ENCODE data around the gene MTURN.
"Not testable (repeated sequence)": the region's sequence is repeated elsewhere in the genome, so short reads cannot be mapped to it uniquely, and the experiment has no call there.

The MTURN gene

DNA sequence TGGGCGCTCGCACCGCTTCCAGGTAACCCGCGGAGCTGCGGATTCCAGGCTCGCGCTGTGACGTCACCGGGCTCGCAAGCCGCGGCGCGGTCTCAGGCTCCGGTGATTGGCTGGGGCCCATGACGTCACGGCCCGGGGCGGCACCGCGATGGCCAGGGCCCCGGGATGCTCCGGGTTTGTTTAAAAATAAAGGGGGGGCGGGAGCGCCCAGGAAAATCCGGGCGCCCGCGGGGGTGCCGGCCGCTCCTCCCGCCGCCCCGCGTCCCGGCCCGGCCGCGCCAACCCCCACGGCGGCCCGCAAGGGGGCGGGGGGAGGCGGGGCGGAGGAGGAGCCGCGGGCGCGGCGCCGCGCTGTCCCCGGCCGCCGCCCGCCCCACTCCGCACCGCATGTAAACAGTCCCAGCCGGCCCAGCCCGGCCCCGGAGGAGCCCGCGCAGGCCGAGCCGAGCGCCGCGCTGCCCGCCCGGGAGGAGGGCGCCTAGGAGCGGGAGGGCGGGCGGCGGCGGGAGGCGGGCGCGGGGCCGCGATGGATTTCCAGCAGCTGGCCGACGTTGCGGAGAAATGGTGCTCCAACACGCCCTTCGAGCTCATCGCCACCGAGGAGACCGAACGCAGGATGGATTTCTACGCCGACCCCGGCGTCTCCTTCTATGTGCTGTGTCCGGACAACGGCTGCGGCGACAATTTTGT, at the start of gene MTURN:
Gene MTURN (plus strand): TSS at position 376 of the 690 bp plus-strand sequence. CDS start 151 bp downstream, at position 527.
- DNase-seq (ENCODE audit: low read depth) = peak; percentile 82

DNA sequence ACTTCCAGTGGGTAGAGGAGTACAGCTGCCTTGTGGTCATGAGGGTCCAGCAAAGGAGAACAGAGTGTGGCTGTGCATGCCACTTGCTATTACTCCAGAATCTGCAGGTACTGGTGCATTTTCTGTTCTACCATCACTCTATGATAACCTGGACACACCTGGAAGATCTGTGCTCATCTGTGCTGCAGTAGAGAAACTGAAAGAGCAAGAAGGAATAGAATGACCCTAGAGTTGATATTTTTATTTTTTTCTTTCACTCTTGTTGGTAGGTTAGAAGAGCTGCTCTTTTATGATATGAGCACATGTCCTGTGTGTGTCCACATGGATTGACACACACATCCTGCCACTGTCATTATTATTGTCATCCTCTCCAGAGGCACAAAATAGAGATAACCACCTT, 48.3 kb upstream of the MTURN start:
- no peak for DNase-seq (ENCODE audit: low read depth)

DNA sequence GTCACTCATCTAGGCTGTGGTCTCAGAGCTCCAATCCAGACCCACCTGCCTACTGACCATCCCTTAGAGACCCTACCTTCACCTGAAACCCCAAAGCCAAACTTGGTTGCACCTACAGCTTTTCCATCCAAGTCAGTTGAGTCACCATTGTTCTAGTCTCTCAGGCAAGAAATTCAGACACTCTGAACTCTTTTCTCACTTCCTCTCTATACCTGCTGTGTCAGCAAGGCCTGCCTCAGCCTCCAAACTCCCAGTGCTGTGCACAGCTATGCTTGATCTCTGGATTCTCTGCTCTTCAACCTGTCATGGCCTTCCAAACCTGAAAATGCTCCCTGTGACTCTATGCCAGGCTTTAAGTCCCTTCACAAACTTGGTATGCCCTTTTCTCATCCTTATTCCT, 47.4 kb upstream of the MTURN start:
- no peak for DNase-seq (ENCODE audit: low read depth)

DNA sequence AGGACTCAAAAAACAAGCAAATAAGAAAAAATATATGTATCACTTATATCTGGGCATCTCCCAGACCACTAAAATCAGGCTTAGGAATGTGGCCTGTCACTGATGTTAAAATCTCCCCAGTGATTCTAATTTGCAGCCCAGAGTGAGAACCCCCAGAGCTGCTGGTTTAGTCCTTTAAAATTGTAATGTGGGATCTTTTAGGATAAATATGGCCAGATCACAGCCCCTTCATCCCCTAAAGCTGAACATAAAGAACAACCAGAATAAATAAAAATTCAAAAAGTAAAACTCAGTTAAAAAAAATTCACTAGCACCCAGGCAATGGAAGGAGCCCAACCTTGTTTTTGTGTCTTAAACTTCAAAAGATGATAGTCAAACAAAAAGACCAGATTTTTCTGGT, 46.4 kb upstream of the MTURN start:
- no peak for DNase-seq (ENCODE audit: low read depth)

DNA sequence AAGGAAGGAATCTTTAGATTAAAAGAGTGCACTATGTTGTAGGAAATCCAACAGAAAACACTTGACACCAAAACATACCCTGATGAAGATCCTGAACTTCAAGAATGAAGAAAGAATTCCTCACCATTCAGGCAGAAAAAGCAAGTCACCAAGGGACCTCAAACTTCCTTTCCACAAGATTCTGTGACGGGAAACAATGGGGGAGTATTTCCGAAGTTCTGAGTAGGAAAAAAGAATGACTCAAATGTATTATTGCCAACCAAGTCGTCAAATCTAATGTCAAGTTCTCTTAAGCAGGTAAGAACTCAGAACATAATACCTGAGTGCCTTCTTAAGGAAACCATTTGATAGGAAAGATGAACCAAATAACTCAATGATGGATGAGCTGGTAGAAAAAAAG, 44.7 kb upstream of the MTURN start:
- DNase-seq (ENCODE audit: low read depth) = no peak

DNA sequence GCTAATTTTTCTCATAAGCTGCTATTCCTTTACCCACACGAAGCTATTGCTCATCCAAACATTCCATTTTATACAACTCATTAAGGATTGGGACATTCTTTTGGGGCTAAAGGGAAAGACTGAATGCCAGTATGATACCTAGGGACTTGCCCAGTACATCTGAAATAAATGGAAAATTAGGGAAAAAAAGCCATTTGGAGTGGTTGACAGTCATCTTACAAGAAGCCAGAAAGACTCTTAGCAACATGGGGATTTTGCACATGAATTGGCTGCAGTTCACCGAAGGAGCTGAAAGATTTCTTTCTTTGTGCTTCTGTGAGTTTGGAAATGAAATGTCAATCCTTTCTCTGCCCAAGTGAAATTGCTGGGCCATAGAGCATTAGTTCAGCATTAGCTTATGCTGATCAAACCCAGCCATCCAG, 43.3 kb upstream of the MTURN start:
- no peak for DNase-seq (ENCODE audit: low read depth)

DNA sequence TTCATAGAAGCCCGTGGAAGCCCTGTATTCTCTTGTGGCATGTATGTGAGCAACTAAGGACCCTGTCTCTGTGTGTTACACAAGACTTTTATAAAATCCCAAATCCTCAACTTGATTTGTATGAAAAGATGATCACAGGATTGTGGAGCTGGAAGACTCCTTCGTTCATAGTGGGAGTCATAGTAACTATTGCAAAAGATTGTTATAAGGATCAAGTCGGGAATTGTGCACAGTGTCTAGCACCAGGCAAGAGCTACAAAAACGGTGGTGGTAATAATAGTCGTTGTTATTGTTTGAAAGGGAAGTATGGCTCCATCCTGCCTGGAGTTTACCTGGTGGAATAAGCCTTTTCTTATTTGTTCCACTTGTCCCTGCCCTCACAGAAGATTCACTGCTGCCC, 42.8 kb upstream of the MTURN start:
- no peak for DNase-seq (ENCODE audit: low read depth)

DNA sequence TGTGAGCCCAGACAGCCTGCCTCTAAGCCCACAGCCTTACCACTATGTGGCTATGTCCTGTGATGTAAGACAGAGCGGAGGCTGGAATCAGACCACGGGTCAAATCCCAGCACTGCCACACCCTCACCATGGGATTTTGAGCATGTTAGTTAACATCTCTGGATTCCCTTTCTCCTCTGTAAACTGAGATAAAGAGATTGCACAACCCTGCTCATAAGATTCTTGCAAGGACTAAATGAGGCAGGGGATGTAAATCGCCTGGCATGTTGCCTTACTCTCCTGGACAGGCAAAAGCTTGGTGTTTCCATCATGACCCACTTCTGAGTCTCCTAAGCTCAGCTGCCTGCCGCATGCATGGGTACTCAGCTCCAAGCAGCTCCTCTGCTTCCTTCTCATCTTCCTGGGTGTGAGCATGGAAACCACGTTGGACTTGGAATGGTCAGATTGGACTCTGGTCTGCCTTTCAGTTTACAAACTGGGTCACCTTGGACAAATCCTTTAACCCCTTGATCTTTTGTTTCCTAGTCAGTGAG, 41.3 kb upstream of the MTURN start:
- no peak for DNase-seq (ENCODE audit: low read depth)

DNA sequence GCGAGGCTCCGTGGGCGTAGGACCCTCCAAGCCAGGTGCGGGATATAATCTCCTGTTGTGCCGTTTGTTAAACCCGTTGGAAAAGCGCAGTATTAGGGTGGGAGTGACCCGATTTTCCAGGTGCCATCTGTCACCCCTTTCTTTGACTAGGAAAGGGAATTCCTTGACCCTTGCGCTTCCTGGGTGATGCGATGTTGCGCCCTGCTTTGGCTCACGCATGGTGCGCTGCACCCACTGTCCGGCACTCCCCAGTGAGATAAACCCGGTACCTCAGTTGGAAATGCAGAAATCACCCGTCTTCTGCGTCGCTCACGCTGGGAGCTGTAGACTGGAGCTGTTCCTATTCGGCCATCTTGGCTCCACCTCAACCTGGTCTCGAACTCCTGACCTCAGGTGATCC, 36.2 kb upstream of the MTURN start:
- DNase-seq (ENCODE audit: low read depth) = not testable (repeated sequence)

DNA sequence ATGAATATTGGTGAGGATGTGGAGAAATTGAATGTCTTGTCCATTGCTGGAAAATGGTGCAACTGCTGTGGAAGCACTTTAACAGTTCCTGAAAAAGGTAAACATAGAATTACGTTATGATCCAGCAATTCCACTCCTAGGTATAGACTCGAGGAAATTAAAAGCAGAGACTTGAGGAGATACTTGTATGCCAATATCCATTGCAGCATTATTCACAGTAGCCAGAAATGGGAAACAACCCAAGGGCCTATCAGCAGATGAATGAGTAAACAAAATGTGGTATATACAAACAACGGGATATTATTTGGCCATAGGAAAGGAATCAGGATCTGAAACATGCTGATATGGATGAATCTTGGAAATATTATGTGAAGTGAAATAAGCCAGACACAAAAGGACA, 32.5 kb upstream of the MTURN start:
- DNase-seq (ENCODE audit: low read depth) = no peak

DNA sequence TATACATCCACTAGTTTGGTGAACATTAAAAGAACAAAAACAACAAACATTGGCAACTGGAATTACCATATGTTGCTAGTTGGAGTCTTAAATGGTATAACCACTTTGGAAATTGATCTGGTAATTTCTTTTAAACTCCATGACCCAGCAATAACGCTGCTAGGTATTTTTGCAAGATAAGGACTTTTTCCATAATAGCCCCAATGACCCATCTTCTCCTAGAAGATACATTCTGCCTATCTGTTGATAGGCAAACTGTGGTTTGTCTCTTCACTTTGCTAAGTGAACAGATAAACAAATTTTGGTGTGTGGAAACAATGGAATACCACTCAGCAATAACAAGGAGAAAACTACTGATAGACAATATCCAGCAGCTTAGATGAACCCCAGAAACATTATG, 30.6 kb upstream of the MTURN start:
- no peak for DNase-seq (ENCODE audit: low read depth)

DNA sequence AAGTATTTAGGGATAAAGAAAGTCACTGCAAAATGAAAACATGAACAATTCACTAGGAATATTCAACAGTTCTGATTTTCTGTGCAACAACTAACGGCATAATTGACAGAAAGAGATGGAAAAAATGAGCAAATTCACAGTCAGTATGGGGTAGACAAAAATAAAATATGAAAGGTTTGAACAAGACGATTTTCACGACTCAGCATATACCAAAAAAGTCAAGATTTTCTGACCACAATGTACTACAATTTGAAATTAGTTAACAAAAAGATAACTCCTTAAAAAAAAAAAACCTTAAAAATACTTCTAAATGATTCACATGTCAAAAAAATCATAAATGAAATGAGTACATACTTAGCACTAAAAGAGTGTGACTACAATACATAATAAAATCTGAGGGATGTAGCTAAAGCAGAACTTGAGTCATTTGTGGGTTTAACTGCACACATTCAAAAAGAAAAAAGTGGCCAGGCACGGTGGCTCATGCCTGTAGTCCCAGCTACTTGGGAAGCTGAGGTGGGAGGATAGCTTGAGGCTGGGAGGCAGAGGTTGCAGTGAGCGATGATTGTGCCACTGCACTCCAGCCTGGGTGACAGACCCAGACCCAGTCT, 22.6 kb upstream of the MTURN start:
- DNase-seq (ENCODE audit: low read depth) = no peak

DNA sequence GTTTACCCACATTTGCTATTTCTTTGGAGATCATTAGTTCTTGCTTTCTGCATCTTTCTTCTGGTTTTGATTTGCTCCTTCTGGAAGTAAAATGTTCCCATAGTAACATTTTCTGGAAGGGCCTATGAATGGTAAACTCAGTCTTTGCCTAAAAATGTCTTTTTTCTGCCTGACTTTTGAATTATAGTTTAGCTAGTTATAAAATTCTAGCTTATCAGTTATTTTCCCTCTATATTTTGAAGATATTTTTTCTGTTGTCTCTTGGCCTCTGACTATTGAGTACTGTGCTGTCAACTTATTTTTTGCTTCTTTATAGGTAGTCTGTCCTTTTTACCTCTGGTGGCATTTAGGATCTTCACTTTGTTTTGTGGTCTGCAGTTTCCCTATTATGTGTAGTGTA, 21.6 kb upstream of the MTURN start:
- no peak for DNase-seq (ENCODE audit: low read depth)

DNA sequence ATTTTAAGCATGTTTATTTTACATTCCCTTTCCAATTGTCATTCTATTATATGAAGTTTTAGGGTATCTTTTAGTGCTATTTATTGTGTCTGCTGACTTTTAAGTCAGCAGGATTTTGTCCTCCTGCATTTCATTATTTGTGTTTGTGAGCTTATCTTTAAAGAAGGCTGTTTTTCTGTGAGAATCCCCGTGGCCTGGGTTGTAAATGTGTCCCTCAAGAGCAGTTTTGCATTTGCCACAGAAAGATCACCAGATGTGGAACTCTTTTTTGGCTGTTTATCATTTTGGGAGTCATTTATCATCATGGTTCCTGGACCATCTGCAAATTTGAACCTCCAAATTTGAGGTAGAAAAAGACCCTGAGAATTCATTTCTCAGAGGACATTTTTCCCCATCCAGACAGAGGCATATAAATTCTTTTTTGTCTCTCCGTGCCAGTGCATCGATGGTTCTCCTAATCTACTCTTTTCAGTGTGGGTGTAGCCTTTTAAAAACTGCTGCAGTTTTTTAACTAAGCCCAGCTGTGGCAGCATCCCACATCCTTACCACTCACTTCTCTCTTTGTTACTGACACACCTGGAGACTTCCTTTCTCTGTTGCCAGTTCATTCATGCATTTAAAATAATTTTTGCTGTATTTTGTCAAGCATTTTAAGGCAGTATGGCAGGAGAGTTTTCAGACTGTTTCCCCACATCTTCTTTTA, 20.1 kb upstream of the MTURN start:
- no peak for DNase-seq (ENCODE audit: low read depth)

DNA sequence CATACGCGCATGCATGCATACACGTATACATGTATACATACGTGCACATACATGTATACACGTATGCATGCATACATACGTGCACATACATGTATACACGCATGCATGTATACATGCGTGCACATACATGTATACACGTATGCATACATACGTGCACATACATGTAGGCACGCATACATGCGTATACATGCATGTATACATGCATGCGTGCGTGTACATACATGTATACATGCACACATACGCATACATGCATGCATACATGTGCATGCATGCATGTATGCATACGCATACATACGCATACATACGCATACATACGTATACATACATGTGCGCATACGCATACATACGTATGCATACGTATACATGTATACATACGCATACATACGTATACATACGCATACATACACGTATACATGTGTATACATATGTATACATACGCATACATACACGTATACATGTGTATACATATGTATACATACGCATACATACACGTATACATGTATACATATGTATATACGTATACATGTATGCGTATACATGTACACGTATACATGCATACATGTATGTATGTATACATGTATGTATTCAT, 19.0 kb upstream of the MTURN start:
- DNase-seq (ENCODE audit: low read depth) = no peak

DNA sequence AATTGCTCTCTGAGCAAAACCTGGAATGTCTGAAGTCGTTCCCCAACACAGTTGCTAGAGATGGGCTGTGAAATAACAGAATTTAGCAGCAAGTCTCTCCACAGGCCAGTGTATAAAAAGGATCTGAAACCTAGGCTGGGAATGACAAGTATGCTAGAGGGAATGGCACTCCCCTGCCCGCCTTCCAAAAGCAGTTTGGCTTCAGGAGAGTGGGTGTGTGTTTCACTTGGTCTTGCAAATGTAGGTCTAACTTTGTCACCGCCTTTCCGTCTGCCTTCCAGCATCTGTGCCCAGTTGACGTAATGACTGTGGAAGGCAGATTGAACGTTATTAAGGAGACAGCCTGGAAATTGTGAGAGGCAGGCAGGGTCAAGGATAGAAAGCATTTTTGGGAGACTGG, 18.0 kb upstream of the MTURN start:
- DNase-seq (ENCODE audit: low read depth) = no peak

DNA sequence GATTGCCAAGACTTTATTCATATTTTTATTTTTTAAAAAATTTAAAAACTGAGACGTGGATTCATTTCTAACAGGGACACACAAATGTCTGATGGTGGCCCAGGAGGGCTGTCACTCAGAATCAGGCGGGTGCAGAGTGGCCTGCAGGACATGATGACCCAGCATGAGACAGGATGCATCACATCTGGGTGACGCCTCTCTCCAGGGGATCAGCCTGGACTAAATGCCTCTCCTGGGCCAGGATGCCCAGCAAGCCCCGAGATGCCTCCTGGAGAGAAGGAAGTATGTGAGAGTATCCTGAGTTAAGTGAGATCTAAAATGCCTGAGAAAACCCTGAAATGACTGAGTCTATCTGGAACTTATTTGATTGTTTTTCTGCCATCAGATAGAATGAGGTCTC, 16.9 kb upstream of the MTURN start:
- no peak for DNase-seq (ENCODE audit: low read depth)

DNA sequence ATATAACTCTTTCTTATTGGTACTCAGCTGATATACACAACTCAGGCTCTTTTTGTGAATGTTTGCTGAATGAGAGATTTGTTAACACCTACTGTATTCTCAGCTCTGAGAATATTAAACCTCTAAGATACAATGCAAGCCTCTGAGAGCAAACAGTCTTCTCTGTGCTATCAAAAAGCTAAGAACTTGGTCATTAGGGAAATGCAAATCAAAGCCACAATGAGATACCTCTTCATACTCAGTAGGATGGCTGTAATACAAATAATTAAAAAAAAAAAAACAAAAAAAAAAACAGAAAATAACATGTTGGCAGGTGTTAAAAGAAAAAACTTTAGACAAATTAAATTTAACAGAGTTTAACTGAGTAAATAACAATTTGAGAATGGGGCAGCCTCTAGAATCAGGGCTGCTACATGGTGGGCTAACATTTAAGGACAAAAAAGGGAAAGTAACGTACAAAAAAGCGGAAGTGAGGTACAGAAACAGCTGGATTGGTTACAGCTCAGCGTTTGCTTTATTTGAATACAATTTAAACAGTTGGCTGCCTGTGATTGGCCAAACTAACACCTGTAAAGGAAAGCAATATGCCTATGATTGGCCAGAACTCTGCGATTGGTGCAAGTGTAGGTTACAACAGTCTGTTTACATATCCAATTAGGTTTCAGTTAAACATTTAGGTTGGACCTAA, 14.8 kb upstream of the MTURN start:
- DNase-seq (ENCODE audit: low read depth) = no peak

DNA sequence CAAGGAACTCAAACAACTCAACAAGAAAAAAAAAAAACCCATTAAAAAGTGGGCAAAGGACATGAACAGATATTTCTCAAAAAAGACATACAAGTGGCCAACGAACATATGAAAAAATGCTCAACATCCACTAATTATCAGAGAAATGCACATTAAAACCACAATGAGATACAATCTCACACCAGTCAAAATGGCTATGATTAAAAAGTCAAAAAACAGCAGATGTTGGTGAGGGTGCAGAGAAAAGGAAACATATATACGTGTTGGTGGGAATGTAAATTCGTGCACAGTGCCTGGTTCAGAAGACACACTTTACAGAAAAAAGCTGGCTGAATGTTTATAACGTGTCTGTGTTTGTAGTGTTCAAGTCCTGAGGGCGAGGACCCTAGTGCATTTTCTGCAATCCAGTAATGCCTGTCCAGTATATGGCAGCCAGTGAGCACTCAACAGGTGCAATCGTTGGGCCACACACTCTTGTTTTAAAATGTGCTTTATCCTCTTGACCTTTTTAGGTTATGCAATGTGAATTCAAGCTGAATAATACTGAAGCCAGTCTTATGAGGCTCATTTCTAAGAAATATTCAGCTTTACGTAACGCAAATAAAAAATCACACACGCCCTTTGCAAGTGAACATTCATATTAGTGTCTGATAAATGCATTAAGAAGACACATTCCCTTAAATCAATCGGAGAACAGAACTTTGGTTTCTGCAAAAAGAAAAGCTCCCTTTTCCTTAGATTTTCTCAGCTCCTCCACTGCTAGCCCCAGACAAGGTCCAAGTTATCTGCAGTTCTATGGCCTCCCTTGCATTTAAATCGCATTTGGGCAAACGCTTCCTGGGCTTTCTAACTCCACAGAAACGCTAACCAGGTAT, 813 bp upstream of the MTURN start:
- DNase-seq (ENCODE audit: low read depth) = no peak

DNA sequence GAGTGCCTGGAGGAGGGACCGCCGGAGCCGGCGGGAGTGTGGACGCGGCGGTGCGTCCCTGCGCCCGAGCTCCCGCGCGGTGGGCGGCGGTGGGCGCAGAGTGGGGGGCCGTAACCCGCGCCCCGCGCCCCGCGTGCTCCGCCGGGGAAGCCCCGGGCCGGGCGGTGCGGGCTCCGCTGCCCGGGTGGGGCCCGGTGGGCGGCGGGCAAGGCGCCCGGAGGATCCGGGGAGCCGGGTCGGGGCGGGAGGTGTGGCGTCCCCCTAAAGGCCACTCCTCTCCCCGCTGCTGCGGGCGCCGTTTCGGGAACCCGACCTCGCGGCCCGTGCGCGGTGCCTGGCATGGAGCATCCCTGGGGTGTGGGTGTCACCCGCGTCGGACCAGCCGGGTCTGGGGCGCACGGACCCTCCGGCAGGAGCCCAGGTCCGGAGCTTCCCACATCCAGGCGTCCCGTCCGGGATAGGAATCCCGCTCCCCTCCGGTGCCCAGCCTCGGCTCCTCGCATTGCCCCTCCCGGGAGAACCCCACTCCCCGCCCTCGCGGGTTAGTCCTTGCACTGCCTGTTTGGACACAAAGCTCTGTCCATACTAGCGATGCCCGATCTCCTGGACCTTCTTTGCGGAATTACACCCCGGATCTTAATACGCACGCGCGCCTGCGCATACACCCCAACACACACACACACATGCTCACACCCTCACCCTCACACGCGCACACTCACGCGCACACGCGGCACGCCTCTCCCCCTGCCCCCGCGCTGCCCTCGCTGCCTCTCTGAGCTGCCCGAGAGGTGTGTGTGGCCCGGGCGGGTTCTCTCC, 723 bp downstream of the MTURN start:
- peak; percentile 22 for DNase-seq (ENCODE audit: low read depth)
